Fibroblast of mammary gland (primary cell): ENCODE data around the gene VIPR2.

Source experiments
- DNase-seq: peaks from one replicate; pipeline ENCODE4 v3.0.0-alpha.2; 2010; ENCODE audit warnings: low read depth
- H3K4me3 ChIP-seq: 2 replicates; pipeline ENCODE4 v1.5.1; 2011; ENCODE audit warnings: low read depth, mild to moderate bottlenecking, low read length, moderate library complexity; ENCODE audit not compliant: control insufficient read depth
- TF ChIP-seq, protein P1 (sequence below): conservative IDR thresholded peaks from 2 replicates; pipeline ENCODE4 v1.5.1; 2011; ENCODE audit warnings: low read depth, low read length, inconsistent platforms; ENCODE audit not compliant: control insufficient read depth, insufficient read depth

Gene VIPR2

DNA sequence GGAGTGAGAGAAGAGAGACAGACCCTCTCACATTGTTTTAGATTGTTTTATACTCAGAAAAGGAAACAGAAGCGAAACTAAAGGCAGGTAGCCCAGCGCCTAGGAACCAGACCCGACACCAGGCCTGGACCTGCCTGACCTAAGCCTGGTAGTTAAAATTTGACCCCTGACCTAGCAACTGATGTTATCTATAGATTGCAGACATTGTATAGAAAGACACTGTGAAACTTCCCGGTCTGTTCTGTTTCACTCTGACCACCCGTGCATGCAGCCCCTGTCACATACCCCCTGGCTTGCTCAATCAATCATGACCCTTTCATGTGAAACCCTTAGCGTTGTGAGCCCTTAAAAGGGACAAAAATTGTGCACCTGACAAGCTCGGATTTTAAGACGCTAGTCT is 31.6 kb downstream of the VIPR2 start:
- TF ChIP-seq, protein P1, sequence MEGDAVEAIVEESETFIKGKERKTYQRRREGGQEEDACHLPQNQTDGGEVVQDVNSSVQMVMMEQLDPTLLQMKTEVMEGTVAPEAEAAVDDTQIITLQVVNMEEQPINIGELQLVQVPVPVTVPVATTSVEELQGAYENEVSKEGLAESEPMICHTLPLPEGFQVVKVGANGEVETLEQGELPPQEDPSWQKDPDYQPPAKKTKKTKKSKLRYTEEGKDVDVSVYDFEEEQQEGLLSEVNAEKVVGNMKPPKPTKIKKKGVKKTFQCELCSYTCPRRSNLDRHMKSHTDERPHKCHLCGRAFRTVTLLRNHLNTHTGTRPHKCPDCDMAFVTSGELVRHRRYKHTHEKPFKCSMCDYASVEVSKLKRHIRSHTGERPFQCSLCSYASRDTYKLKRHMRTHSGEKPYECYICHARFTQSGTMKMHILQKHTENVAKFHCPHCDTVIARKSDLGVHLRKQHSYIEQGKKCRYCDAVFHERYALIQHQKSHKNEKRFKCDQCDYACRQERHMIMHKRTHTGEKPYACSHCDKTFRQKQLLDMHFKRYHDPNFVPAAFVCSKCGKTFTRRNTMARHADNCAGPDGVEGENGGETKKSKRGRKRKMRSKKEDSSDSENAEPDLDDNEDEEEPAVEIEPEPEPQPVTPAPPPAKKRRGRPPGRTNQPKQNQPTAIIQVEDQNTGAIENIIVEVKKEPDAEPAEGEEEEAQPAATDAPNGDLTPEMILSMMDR, result no peak
- DNase-seq, result no peak

GRCh38 chr7:159112136-159113011 is 32.3 kb downstream of the VIPR2 start:
- DNase-seq, result no peak
- no peak overlapping the region for H3K4me3 ChIP-seq
- TF ChIP-seq, protein P1, result no peak

More for the DNA sequence above, 31.6 kb downstream of the VIPR2 start:
- H3K4me3 ChIP-seq, result no peak overlapping the region

- no peak overlapping the region for H3K4me3 ChIP-seq
- no peak for DNase-seq
- TF ChIP-seq, protein P1, result no peak
These were observed 35.0 kb downstream of the VIPR2 start for GRCh38 chr7:159109653-159110035.

GRCh38 chr7:159108941-159109652 is 35.6 kb downstream of the VIPR2 start:
- no peak for DNase-seq
- TF ChIP-seq, protein P1, result no peak
- no peak overlapping the region for H3K4me3 ChIP-seq

DNA sequence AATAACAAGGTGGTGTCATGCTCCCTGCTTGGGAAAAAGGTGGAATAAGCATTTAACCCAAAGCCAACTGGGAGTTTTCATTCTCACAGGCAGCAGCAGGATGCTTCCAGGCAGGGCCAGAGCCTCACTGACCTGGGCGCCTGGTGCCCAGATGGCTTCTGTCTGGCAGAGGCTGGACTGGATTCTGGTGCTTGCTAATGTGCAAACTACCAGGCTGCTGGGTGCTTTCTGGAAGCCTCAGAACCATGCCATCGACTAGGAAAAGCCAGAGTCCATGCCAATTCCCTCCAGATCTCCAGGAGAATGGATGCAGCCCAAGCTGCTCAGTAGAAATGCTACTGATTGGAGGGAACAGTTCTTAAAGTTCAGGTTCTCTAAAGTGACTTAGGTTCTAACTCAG is 36.2 kb downstream of the VIPR2 start:
- H3K4me3 ChIP-seq, result no peak overlapping the region
- TF ChIP-seq, protein P1, result no peak
- DNase-seq, result no peak

- TF ChIP-seq, protein P1, result no peak
- DNase-seq, result no peak
These were observed 37.3 kb downstream of the VIPR2 start for GRCh38 chr7:159107161-159107892.

More at GRCh38 chr7:159107161-159107892, 37.3 kb downstream of the VIPR2 start:
- H3K4me3 ChIP-seq, result no peak overlapping the region
